Measurements from ENCODE around the gene ZNF683.

Gene ZNF683

DNA sequence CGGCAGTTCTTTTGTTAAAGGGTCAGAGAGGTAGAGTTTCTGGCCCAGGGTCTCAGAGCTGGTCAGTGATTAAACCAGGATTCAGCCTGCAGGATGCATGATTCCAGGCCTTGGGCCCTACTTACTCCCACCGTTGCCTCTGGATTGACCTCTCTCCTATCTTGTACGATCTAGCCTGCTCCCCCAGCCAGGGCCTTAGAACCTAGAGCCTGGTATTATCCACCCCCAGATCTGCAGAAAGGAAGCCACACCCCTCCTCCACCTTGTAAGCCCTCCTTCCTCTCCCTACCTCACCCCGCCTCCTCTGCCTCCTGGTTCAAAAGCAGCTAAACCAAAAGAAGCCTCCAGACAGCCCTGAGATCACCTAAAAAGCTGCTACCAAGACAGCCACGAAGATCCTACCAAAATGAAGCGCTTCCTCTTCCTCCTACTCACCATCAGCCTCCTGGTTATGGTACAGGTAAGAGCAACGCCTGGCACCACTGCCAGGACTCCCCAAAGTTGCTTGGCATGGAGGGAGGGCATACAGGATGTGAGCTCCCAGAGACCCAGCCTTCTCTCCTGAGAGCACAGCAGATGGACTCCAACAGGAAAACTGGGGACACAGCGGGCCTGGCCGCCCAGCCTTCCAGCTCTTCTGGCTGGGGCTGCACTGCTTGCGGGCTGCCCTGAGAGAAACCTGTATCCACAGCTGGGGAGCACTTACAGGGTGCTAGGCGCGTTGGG is 54.8 kb downstream of the ZNF683 start, which contains the start of gene CD52:
CD52 (plus strand) TSS at position 347 of the 726 bp plus-strand sequence; CDS start at position 407, 60 bp downstream.
- 79% methylated on average over 10 of the region's 12 CpGs for WGBS
- H2BK120ac ChIP-seq (ENCODE audit: low read depth, low read length) = no peak within 1 kb of the TSS
- no peaks in the 10 kb centered on the region for H3K36me3 ChIP-seq (ENCODE audit: control insufficient read depth in 1 of 2, insufficient read depth in 2 of 2, low read depth in 1 of 2, low read length in 2 of 2)

DNA sequence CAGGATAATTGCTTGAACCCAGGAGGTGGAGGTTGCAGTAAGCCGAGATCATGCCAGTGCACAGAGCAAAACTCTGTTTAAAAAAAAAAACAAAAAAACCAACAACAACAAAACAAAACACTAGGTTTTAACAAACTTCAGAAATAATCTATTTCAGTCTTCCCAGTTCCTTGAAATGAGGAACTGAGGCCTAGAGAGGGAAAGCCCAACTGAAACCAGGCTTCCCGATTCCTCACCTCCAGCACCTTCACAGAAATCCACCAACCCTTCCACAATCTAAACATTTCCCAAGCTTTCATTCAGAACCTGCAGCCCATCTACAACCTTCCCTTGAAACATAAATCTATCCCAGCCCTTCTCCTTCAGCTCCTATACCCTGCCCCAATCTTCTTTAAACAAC is 55.4 kb downstream of the ZNF683 start:
- Histone ChIP-seq H3K9me3 (ENCODE audit: control insufficient read depth, low read length) (no peaks in the 10 kb centered on the region), H2BK12ac (ENCODE audit: low read length in 2 of 2) (no peak overlapping the region), H3K36me3 (ENCODE audit: control insufficient read depth in 1 of 2, insufficient read depth in 2 of 2, low read depth in 1 of 2, low read length in 2 of 2) (no peaks in the 10 kb centered on the region), H3K27ac (ENCODE audit: low read length, poor library complexity, severe bottlenecking) (no peak overlapping the region), H3K4me3 (ENCODE audit: insufficient read depth in 1 of 2, low read depth in 1 of 2, low read length in 2 of 2) (no peak overlapping the region), H3K27me3 (ENCODE audit: control insufficient read depth in 1 of 2, insufficient read depth in 1 of 2, low read length in 2 of 2) (peaks cover 0 to 14% of the 10 kb centered on the region in 2 experiments), H3K79me1 (replicated peaks; ENCODE audit: low read length, poor library complexity, severe bottlenecking) (no peaks in the 10 kb centered on the region), H3K18ac (ENCODE audit: low read depth in 1 of 2, low read length in 2 of 2) (no peak overlapping the region), H4K91ac (ENCODE audit: low read length) (no peak overlapping the region), H2BK120ac (ENCODE audit: low read depth, low read length) (no peak overlapping the region), H2AFZ (ENCODE audit: low read depth, low read length) (no peak overlapping the region), H3K14ac (ENCODE audit: low read length in 2 of 2) (no peak overlapping the region), H4K8ac (ENCODE audit: low read length) (no peak overlapping the region), H2AK5ac (ENCODE audit: low read length, severe bottlenecking) (no peak overlapping the region), H3K4me1 (ENCODE audit: control insufficient read depth, insufficient read depth, low read depth, low read length) (peaks cover 4% of the 10 kb centered on the region), H3K23ac (ENCODE audit: low read length in 2 of 2) (no peak overlapping the region), H3K4me2 (ENCODE audit: low read length, poor library complexity, severe bottlenecking) (no peak overlapping the region), H2BK5ac (ENCODE audit: low read depth, low read length, poor library complexity, severe bottlenecking) (no peak overlapping the region), H3K9ac (ENCODE audit: low read length) (no peak overlapping the region), H3K4ac (ENCODE audit: low read depth in 1 of 2, low read length in 2 of 2) (no peak overlapping the region), H2BK15ac (ENCODE audit: low read depth, poor library complexity, severe bottlenecking) (no peak overlapping the region)
- no peak for DNase-seq
- 87% methylated on average over 2 of the region's 2 CpGs for WGBS

More for the DNA sequence above, 54.8 kb downstream of the ZNF683 start, which contains the start of gene CD52:
- peak within 1 kb of the TSS in 1 of 2 experiments; percentile 42 for H2BK12ac ChIP-seq (ENCODE audit: low read length in 2 of 2)
- H4K8ac ChIP-seq (ENCODE audit: low read length) = no peak within 1 kb of the TSS
- H3K9me3 ChIP-seq (ENCODE audit: control insufficient read depth, low read length) = no peaks in the 10 kb centered on the region
- H4K91ac ChIP-seq (ENCODE audit: low read length) = no peak within 1 kb of the TSS
- H3K23ac ChIP-seq (ENCODE audit: low read length in 2 of 2) = no peak within 1 kb of the TSS
- H3K4me2 ChIP-seq (ENCODE audit: low read length, poor library complexity, severe bottlenecking) = no peak within 1 kb of the TSS
- no peak within 1 kb of the TSS for H3K9ac ChIP-seq (ENCODE audit: low read length)
- no peak within 1 kb of the TSS for H2BK5ac ChIP-seq (ENCODE audit: low read depth, low read length, poor library complexity, severe bottlenecking)
- H3K18ac ChIP-seq (ENCODE audit: low read depth in 1 of 2, low read length in 2 of 2) = no peak within 1 kb of the TSS
- H3K14ac ChIP-seq (ENCODE audit: low read length in 2 of 2) = no peak within 1 kb of the TSS
- DNase-seq = no peak
- H3K4ac ChIP-seq (ENCODE audit: low read depth in 1 of 2, low read length in 2 of 2) = no peak within 1 kb of the TSS
- no peak within 1 kb of the TSS for H3K4me3 ChIP-seq (ENCODE audit: insufficient read depth in 1 of 2, low read depth in 1 of 2, low read length in 2 of 2)
- H3K27me3 ChIP-seq (ENCODE audit: control insufficient read depth in 1 of 2, insufficient read depth in 1 of 2, low read length in 2 of 2) = peaks cover 0 to 14% of the 10 kb centered on the region in 2 experiments
- H3K27ac ChIP-seq (ENCODE audit: low read length, poor library complexity, severe bottlenecking) = no peak within 1 kb of the TSS
- no peak within 1 kb of the TSS for H2AFZ ChIP-seq (ENCODE audit: low read depth, low read length)
- peaks cover 4% of the 10 kb centered on the region for H3K4me1 ChIP-seq (ENCODE audit: control insufficient read depth, insufficient read depth, low read depth, low read length)
- no peak within 1 kb of the TSS for H2BK15ac ChIP-seq (ENCODE audit: low read depth, poor library complexity, severe bottlenecking)
- no peaks in the 10 kb centered on the region for H3K79me1 ChIP-seq (replicated peaks; ENCODE audit: low read length, poor library complexity, severe bottlenecking)
- no peak within 1 kb of the TSS for H2AK5ac ChIP-seq (ENCODE audit: low read length, severe bottlenecking)

DNA sequence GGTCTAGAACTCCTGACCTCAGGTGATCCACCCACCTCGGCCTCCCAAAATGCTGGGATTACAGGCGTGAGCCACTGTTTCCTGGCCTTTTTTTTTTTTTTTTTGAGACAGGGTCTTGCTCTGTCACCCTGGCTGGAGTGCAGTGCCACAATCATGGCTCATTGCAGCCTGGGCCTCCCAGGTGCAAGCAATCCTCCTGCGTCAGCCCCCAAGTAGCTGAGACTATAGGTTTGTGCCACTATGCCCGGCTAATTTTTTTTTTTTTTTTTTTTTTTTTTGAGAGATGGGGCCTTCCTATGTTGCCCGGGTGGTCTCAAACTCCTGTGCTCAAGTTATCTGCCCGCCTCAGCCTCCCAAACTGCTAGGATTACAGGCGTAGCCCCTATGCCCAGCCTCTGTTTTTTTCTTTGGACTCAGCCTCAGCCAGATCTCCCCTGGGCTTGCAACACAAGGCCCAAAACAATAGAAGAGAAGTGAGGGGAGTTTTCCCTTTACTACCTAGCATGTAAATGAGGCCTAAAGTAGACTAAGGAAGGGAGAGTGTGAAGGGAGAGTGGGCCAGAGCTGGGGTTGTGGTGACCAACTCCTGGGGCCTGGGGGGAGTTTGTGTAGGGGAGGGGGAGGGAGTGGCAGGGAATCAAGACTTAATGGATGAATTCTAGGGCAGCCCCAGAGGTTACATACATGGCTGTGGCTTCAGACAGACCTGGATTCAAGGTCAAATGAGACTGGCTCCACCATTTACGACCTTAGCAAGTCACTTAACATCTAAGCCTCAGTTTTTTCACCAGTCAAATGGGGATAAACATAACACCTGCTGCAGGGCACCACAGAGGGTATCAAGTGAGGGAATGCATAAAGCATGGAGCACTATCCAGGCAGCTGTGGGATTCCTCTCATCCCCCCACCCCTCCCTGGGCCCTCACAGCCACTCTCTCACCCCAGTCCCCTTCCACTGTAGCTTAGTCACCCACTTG is 56.4 kb downstream of the ZNF683 start:
- H2AFZ ChIP-seq (ENCODE audit: low read depth, low read length) = no peak overlapping the region
- no peak overlapping the region for H2BK15ac ChIP-seq (ENCODE audit: low read depth, poor library complexity, severe bottlenecking)
- H3K79me1 ChIP-seq (replicated peaks; ENCODE audit: low read length, poor library complexity, severe bottlenecking) = no peaks in the 10 kb centered on the region
- H2AK5ac ChIP-seq (ENCODE audit: low read length, severe bottlenecking) = no peak overlapping the region
- no peak overlapping the region for H3K23ac ChIP-seq (ENCODE audit: low read length in 2 of 2)
- H3K18ac ChIP-seq (ENCODE audit: low read depth in 1 of 2, low read length in 2 of 2) = no peak overlapping the region
- H3K27me3 ChIP-seq (ENCODE audit: control insufficient read depth in 1 of 2, insufficient read depth in 1 of 2, low read length in 2 of 2) = peaks cover 0 to 14% of the 10 kb centered on the region in 2 experiments
- no peak overlapping the region for H2BK5ac ChIP-seq (ENCODE audit: low read depth, low read length, poor library complexity, severe bottlenecking)
- H2BK120ac ChIP-seq (ENCODE audit: low read depth, low read length) = no peak overlapping the region
- no peak overlapping the region for H3K4me2 ChIP-seq (ENCODE audit: low read length, poor library complexity, severe bottlenecking)
- H3K4ac ChIP-seq (ENCODE audit: low read depth in 1 of 2, low read length in 2 of 2) = no peak overlapping the region
- no peak for DNase-seq
- no peak overlapping the region for H4K8ac ChIP-seq (ENCODE audit: low read length)
- 90% methylated on average over 5 of the region's 8 CpGs for WGBS
- no peak overlapping the region for H3K27ac ChIP-seq (ENCODE audit: low read length, poor library complexity, severe bottlenecking)
- H3K36me3 ChIP-seq (ENCODE audit: control insufficient read depth in 1 of 2, insufficient read depth in 2 of 2, low read depth in 1 of 2, low read length in 2 of 2) = no peaks in the 10 kb centered on the region
- H3K14ac ChIP-seq (ENCODE audit: low read length in 2 of 2) = no peak overlapping the region
- H2BK12ac ChIP-seq (ENCODE audit: low read length in 2 of 2) = no peak overlapping the region
- no peaks in the 10 kb centered on the region for H3K9me3 ChIP-seq (ENCODE audit: control insufficient read depth, low read length)
- no peak overlapping the region for H3K9ac ChIP-seq (ENCODE audit: low read length)
- no peak overlapping the region for H4K91ac ChIP-seq (ENCODE audit: low read length)
- no peak overlapping the region for H3K4me3 ChIP-seq (ENCODE audit: insufficient read depth in 1 of 2, low read depth in 1 of 2, low read length in 2 of 2)
- H3K4me1 ChIP-seq (ENCODE audit: control insufficient read depth, insufficient read depth, low read depth, low read length) = peaks cover 1% of the 10 kb centered on the region

DNA sequence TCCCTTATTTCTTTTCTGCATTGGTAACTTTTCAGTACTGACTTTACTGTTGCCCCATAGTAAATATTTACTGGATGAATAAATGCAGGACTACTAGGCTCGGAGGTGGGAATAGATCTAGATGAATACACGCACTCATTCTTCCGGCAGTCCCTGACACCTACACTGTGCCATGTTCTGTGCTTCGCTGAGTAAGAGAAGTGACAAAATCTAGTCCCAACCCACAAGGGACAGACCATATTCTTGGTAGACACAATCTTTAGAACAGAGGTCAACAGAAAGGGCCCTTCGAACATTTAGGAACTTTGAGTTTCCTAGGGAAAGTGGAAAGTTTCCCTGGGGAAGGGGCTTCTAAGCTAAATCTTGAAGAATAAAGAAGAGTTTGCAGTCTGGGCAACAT is 58.0 kb downstream of the ZNF683 start:
- Histone ChIP-seq H3K4me2 (ENCODE audit: low read length, poor library complexity, severe bottlenecking) (no peak overlapping the region), H3K79me1 (replicated peaks; ENCODE audit: low read length, poor library complexity, severe bottlenecking) (no peaks in the 10 kb centered on the region), H3K9me3 (ENCODE audit: control insufficient read depth, low read length) (no peaks in the 10 kb centered on the region), H2BK5ac (ENCODE audit: low read depth, low read length, poor library complexity, severe bottlenecking) (no peak overlapping the region), H4K91ac (ENCODE audit: low read length) (no peak overlapping the region), H2BK15ac (ENCODE audit: low read depth, poor library complexity, severe bottlenecking) (no peak overlapping the region), H3K23ac (ENCODE audit: low read length in 2 of 2) (no peak overlapping the region), H3K27me3 (ENCODE audit: control insufficient read depth in 1 of 2, insufficient read depth in 1 of 2, low read length in 2 of 2) (peaks cover 0 to 11% of the 10 kb centered on the region in 2 experiments), H3K18ac (ENCODE audit: low read depth in 1 of 2, low read length in 2 of 2) (no peak overlapping the region), H3K4me3 (ENCODE audit: insufficient read depth in 1 of 2, low read depth in 1 of 2, low read length in 2 of 2) (no peak overlapping the region), H2BK12ac (ENCODE audit: low read length in 2 of 2) (no peak overlapping the region), H3K4ac (ENCODE audit: low read depth in 1 of 2, low read length in 2 of 2) (no peak overlapping the region), H3K14ac (ENCODE audit: low read length in 2 of 2) (no peak overlapping the region), H3K4me1 (ENCODE audit: control insufficient read depth, insufficient read depth, low read depth, low read length) (no peaks in the 10 kb centered on the region), H3K27ac (ENCODE audit: low read length, poor library complexity, severe bottlenecking) (no peak overlapping the region), H3K9ac (ENCODE audit: low read length) (no peak overlapping the region), H2BK120ac (ENCODE audit: low read depth, low read length) (no peak overlapping the region), H3K36me3 (ENCODE audit: control insufficient read depth in 1 of 2, insufficient read depth in 2 of 2, low read depth in 1 of 2, low read length in 2 of 2) (no peaks in the 10 kb centered on the region), H4K8ac (ENCODE audit: low read length) (no peak overlapping the region), H2AFZ (ENCODE audit: low read depth, low read length) (no peak overlapping the region), H2AK5ac (ENCODE audit: low read length, severe bottlenecking) (no peak overlapping the region)
- no peak for DNase-seq
- 88% methylated on average over 4 of the region's 5 CpGs for WGBS

Data from mesenchymal stem cell (in vitro differentiated cells and primary cell).